Gastrocnemius medialis (tissue), 4 donors: ENCODE measurements around the gene LAMA3.

ENCODE experiments used
- CTCF ChIP-seq, 5 experiments: fragments of 450-650 bp in 3 of 5; fragments of 200-600 bp in 2 of 5; sonication (generic) in 2 of 5; IDR thresholded peaks in 4 of 5; conservative IDR thresholded peaks in 1 of 5; 1 replicate in 4 of 5; 2 replicates in 1 of 5; pipeline ENCODE4 v1.5.1; 2016 to 2019; ENCODE audit warnings: antibody characterized with exemption in 5 of 5, mild to moderate bottlenecking in 3 of 5, moderate library complexity in 3 of 5
- POLR2A ChIP-seq, 2 donors: fragments of 450-650 bp; IDR thresholded peaks; one replicate each; pipeline ENCODE4 v1.6.1; 2017; ENCODE audit warnings: antibody characterized with exemption in 2 of 2, mild to moderate bottlenecking in 2 of 2, moderate library complexity in 2 of 2

- no peak for TF ChIP-seq CTCF (IDR thresholded peaks at IDR 0.05 in 4 of 5, conservative IDR thresholded peaks at IDR 0.05 in 1 of 5)
- no peak for TF ChIP-seq POLR2A (IDR thresholded peaks at IDR 0.05)
Measured at GRCh38 chr18:23850215-23850614, 161.0 kb downstream of the LAMA3 start.
